Activated CD4-positive, alpha-beta T cell treated with anti-CD3 and anti-CD28 coated beads, Interleukin-2, amount 50 U/mL, for 48 hours (primary cell): ENCODE data around the gene LTBP1.

Experiments
- DNase-seq, 2 experiments: peaks; one replicate each; pipeline ENCODE4 v3.0.0-alpha.2; 2020

Gene LTBP1

DNA sequence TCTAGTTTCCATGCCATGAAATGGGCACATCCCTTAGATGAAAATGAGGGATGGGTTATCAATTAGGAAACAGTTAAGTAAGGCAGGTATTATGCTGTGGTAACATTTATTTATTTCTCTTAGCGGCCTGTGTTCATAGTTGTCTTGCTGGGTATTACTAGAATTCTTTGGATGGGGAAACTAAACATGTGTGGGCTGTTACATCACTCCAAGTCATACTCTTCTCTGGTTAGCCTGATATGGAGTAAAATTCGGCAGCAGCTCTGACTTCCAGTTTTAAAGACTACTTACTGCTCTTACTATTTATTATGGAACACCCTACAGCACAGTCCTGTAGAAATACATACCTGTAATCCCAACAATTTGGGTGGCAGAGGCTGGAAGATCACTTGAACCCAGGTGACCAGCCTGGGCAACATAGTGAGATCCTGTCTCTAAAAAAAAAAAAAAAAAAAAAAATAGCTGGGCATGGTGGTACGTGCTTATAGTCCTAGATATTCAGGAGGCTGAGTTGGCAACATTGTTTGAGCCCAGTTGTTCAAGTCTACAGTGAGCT, 496.6 kb downstream of the LTBP1 start:
- DNase-seq: no peak

GRCh38 chr2:33444967-33445366, 498.2 kb downstream of the LTBP1 start:
- DNase-seq: no peak

DNA sequence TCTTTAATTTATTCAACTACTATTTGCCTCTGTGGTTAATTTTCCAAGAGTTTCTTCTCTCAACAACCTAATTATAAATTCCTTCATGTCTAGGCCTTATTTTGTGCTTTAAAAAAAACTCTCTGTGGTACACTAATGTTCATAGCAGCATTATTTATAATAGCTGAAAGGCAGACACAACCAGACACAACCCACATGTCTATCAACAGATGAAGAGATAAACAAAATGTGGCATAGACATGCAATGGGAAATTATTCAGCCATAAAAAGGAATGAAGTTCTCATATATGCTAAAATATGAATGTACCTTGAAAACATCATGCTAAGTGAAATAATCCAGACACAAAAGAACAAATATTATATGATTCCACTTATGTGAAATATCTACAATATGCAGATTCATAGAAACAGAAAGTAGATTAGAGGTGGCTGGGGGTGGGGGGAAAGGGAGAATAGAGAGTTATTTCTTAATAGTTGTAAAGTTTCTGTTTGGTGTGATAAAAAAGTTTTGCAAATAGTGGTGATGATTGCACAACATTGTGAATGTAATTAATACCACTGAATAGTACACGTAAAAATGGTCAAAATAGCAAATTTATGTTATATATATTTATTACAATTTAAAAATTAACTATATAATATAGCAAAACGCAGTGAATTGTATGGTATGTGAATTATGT, 501.6 kb downstream of the LTBP1 start:
- no peak for DNase-seq
